GM18526 (cell line): Measurements from ENCODE around the gene USP15.

Experiments used
- POLR2A ChIP-seq: IDR thresholded peaks from 3 replicates; pipeline ENCODE4 v1.6.1; 2011; ENCODE audit not compliant: insufficient read length; ENCODE audit errors: extremely low read depth

USP15 gene

GRCh38 chr12:62291864-62292760 is 31.9 kb downstream of the USP15 start:
- TF ChIP-seq POLR2A, result no peak

GRCh38 chr12:62292761-62293344 is 32.6 kb downstream of the USP15 start:
- TF ChIP-seq POLR2A, result no peak

GRCh38 chr12:62294378-62294777 is 34.2 kb downstream of the USP15 start:
- no peak for TF ChIP-seq POLR2A

- no peak for TF ChIP-seq POLR2A
Measured at GRCh38 chr12:62296001-62296400, 35.8 kb downstream of the USP15 start.

- no peak for TF ChIP-seq POLR2A
Measured at GRCh38 chr12:62297321-62297720, 37.1 kb downstream of the USP15 start.

- TF ChIP-seq POLR2A, result no peak
Measured at GRCh38 chr12:62299617-62300016, 39.4 kb downstream of the USP15 start.

- TF ChIP-seq POLR2A, result no peak
Measured at GRCh38 chr12:62301080-62301798, 41.0 kb downstream of the USP15 start.

- no peak for TF ChIP-seq POLR2A
Measured at GRCh38 chr12:62301799-62302133, 41.6 kb downstream of the USP15 start.

GRCh38 chr12:62304560-62304959 is 44.4 kb downstream of the USP15 start:
- TF ChIP-seq POLR2A, result no peak

GRCh38 chr12:62305778-62306177 is 45.6 kb downstream of the USP15 start:
- TF ChIP-seq POLR2A, result no peak

- no peak for TF ChIP-seq POLR2A
Measured at GRCh38 chr12:62306569-62307530, 46.6 kb downstream of the USP15 start.

- TF ChIP-seq POLR2A, result no peak
Measured at GRCh38 chr12:62308201-62308600, 48.0 kb downstream of the USP15 start.

GRCh38 chr12:62313727-62314380 is 53.6 kb downstream of the USP15 start:
- TF ChIP-seq POLR2A, result no peak

GRCh38 chr12:62317017-62317416 is 56.8 kb downstream of the USP15 start:
- no peak for TF ChIP-seq POLR2A

GRCh38 chr12:62319058-62319457 is 58.9 kb downstream of the USP15 start:
- TF ChIP-seq POLR2A, result no peak

- TF ChIP-seq POLR2A, result no peak
Measured at GRCh38 chr12:62320054-62320453, 59.9 kb downstream of the USP15 start.
